KMS-11 (cell line): ENCODE results near the gene NOP58.
"Not testable (repeated sequence)": the region's sequence is repeated elsewhere in the genome, so short reads cannot be mapped to it uniquely, and the experiment has no call there.

Source experiments
- H2AFZ ChIP-seq: fragments of 200-600 bp; sonication (generic); 2 replicates; pipeline ENCODE4 v1.6.1; 2016; ENCODE audit warnings: antibody characterized with exemption, mixed run types, low read depth
- H3K27ac ChIP-seq: fragments of 200-600 bp; sonication (generic); 2 replicates; pipeline ENCODE4 v1.6.1; 2016; ENCODE audit warnings: mild to moderate bottlenecking, mixed run types
- H3K27me3 ChIP-seq: fragments of 200-600 bp; sonication (generic); 2 replicates; pipeline ENCODE4 v1.6.1; 2017; ENCODE audit warnings: mild to moderate bottlenecking, low read depth, mixed run types, moderate library complexity; ENCODE audit not compliant: insufficient read depth
- H3K36me3 ChIP-seq: fragments of 200-600 bp; sonication (generic); 2 replicates; pipeline ENCODE4 v1.6.1; 2017; ENCODE audit warnings: mild to moderate bottlenecking, mixed run types; ENCODE audit not compliant: insufficient read depth
- H3K4me1 ChIP-seq: fragments of 200-600 bp; sonication (generic); 2 replicates; pipeline ENCODE4 v1.6.1; 2016; ENCODE audit warnings: mild to moderate bottlenecking, low read depth, mixed run types; ENCODE audit not compliant: poor library complexity, severe bottlenecking
- H3K4me2 ChIP-seq: fragments of 200-600 bp; sonication (generic); 2 replicates; pipeline ENCODE4 v1.7.0; 2016; ENCODE audit warnings: mild to moderate bottlenecking, mixed run types
- H3K4me3 ChIP-seq: fragments of 200-600 bp; sonication (generic); IDR thresholded peaks from 2 replicates; pipeline ENCODE4 v1.6.1; 2017; ENCODE audit warnings: low read depth, low read length, mixed read lengths; ENCODE audit not compliant: insufficient read depth
- H3K79me2 ChIP-seq: fragments of 200-600 bp; sonication (generic); 2 replicates; pipeline ENCODE4 v1.6.1; 2016; ENCODE audit warnings: low read depth, mixed run types; ENCODE audit not compliant: insufficient read depth
- H3K9ac ChIP-seq: fragments of 200-600 bp; sonication (generic); 2 replicates; pipeline ENCODE4 v1.6.1; 2016; ENCODE audit warnings: mild to moderate bottlenecking, mixed run types
- H4K20me1 ChIP-seq: fragments of 200-600 bp; sonication (generic); 2 replicates; pipeline ENCODE4 v1.6.1; 2016; ENCODE audit warnings: mild to moderate bottlenecking, mixed run types; ENCODE audit not compliant: insufficient read depth
- TF ChIP-seq, protein P1 (sequence below): fragments of 200-600 bp; sonication (generic); conservative IDR thresholded peaks from 2 replicates; pipeline ENCODE4 v1.6.1; 2017; ENCODE audit warnings: low read depth, mild to moderate bottlenecking, antibody characterized with exemption, low read length, moderate library complexity, mixed read lengths

NOP58 gene

GRCh38 chr2:202311823-202312388 lies 46.3 kb downstream of the NOP58 start:
- 0 out of 2 replicates have a peak overlapping the region, but pooled peaks have one; percentile 28 for H2AFZ ChIP-seq
- H3K4me2 ChIP-seq: peak overlapping the region; percentile 66
- H3K36me3 ChIP-seq: no peaks in the 10 kb centered on the region
- no peaks in the 10 kb centered on the region for H3K79me2 ChIP-seq
- peak overlapping the region; percentile 67 for H3K27ac ChIP-seq
- TF ChIP-seq, protein P1, sequence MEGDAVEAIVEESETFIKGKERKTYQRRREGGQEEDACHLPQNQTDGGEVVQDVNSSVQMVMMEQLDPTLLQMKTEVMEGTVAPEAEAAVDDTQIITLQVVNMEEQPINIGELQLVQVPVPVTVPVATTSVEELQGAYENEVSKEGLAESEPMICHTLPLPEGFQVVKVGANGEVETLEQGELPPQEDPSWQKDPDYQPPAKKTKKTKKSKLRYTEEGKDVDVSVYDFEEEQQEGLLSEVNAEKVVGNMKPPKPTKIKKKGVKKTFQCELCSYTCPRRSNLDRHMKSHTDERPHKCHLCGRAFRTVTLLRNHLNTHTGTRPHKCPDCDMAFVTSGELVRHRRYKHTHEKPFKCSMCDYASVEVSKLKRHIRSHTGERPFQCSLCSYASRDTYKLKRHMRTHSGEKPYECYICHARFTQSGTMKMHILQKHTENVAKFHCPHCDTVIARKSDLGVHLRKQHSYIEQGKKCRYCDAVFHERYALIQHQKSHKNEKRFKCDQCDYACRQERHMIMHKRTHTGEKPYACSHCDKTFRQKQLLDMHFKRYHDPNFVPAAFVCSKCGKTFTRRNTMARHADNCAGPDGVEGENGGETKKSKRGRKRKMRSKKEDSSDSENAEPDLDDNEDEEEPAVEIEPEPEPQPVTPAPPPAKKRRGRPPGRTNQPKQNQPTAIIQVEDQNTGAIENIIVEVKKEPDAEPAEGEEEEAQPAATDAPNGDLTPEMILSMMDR: no peak
- H3K9ac ChIP-seq: peak overlapping the region; percentile 9; the same call in 1 of the 2 replicates
- H3K27me3 ChIP-seq: no peaks in the 10 kb centered on the region
- H3K4me1 ChIP-seq: peaks cover 40% of the 10 kb centered on the region
- H3K4me3 ChIP-seq: no peak overlapping the region
- no peaks in the 10 kb centered on the region for H4K20me1 ChIP-seq

GRCh38 chr2:202314116-202314515 lies 48.6 kb downstream of the NOP58 start:
- TF ChIP-seq, protein P1: no peak

GRCh38 chr2:202317080-202317857 lies 51.7 kb downstream of the NOP58 start:
- Histone ChIP-seq H3K79me2 (no peaks in the 10 kb centered on the region), H3K4me2 (no peak overlapping the region), H4K20me1 (no peaks in the 10 kb centered on the region), H3K27ac (no peak overlapping the region), H3K27me3 (no peaks in the 10 kb centered on the region), H3K4me1 (peaks cover 10% of the 10 kb centered on the region), H3K4me3 (no peak overlapping the region), H2AFZ (no peak overlapping the region), H3K36me3 (no peaks in the 10 kb centered on the region), H3K9ac (no peak overlapping the region)
- TF ChIP-seq, protein P1: no peak

More at GRCh38 chr2:202314116-202314515, 48.6 kb downstream of the NOP58 start:
- Histone ChIP-seq H4K20me1 (no peaks in the 10 kb centered on the region), H3K9ac (no peak overlapping the region), H3K4me1 (peaks cover 39% of the 10 kb centered on the region), H3K4me2 (no peak overlapping the region), H3K27ac (no peak overlapping the region), H3K4me3 (no peak overlapping the region), H3K27me3 (no peaks in the 10 kb centered on the region), H3K79me2 (no peaks in the 10 kb centered on the region), H2AFZ (no peak overlapping the region), H3K36me3 (no peaks in the 10 kb centered on the region)

- not testable (repeated sequence) for H3K4me2 ChIP-seq, H3K27me3 ChIP-seq, H3K9ac ChIP-seq, H3K79me2 ChIP-seq, H3K4me1 ChIP-seq, H3K4me3 ChIP-seq, H3K27ac ChIP-seq, H2AFZ ChIP-seq, H3K36me3 ChIP-seq, H4K20me1 ChIP-seq
Observed at GRCh38 chr2:202320362-202320761, 54.8 kb downstream of the NOP58 start.

GRCh38 chr2:202322435-202322834 lies 56.9 kb downstream of the NOP58 start:
- H3K4me2 ChIP-seq: no peak overlapping the region
- H2AFZ ChIP-seq: no peak overlapping the region
- H3K36me3 ChIP-seq: no peaks in the 10 kb centered on the region
- H3K9ac ChIP-seq: no peak overlapping the region
- TF ChIP-seq, protein P1: no peak
- no peaks in the 10 kb centered on the region for H4K20me1 ChIP-seq
- no peaks in the 10 kb centered on the region for H3K4me1 ChIP-seq
- H3K27ac ChIP-seq: no peak overlapping the region
- H3K4me3 ChIP-seq: no peak overlapping the region
- H3K79me2 ChIP-seq: no peaks in the 10 kb centered on the region
- H3K27me3 ChIP-seq: no peaks in the 10 kb centered on the region
